Measurements from ENCODE around the gene HCN4. TPM values are rescaled to one million over a fixed set of nuclear protein-coding genes. Genes with fewer than 3 reads are reported as not detected.
"Not testable (repeated sequence)": the region's sequence is repeated elsewhere in the genome, so short reads cannot be mapped to it uniquely, and the experiment has no call there.

Gene HCN4
- total RNA-seq, 5 donors from 2014 or later (not counting 1 experiment from before 2014, with no cell fraction given) = not detected

DNA sequence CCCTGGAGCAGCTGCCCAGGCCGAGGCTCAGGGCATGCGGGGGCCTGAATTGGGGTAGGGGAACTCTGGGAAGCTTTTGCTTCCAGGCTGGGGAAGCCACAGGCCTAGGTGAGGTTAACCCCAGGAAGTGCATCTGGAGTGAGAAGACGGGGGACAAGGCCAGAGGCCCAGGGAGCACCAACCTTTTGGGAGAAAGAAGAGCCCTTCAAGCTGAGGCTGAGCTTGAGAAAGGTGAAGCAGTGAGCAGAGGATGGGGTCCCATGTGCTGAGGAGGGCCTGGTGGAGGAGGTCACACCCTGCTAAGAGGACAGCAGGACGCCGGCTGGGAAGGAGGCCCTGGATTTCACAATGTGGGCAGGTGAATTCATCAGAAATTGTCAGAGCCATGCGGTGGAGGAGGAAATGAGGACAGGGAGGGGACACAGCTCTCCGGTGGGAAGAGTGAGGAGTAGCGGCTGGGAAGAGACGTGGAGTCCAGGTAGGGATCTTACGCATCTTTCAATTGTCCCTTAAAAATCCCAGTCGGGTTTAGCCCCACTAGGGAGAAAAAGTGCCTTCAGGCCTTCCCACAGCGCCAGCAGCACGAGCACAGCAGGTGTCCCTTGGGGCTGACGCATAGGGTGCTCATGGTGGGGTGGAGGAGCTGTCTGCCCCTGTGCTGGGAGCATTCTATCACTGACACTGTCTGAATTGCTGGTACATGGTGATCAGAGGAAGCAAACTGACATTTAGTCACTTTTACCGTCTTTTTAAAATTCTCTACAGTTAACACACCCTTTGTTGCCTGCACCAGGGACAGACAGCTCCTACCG is 50.9 kb downstream of the HCN4 start:
- H3K4me1 ChIP-seq (ENCODE audit: control insufficient read depth in 1 of 2, extremely low read depth in 1 of 2, insufficient read depth in 2 of 2, low read length in 2 of 2) = no peaks in the 10 kb centered on the region
- DNase-seq (peak in 1 of 35 experiments; percentile 12), ATAC-seq (replicated peaks in 1 of 4) (no peak)
- ChIA-PET CTCF (no interaction called here), POLR2A (no interaction called here)
- peaks cover 0 to 37% of the 10 kb centered on the region in 2 experiments for H3K27me3 ChIP-seq (replicated peaks in 1 of 2; ENCODE audit: control insufficient read depth in 2 of 2, extremely low read depth in 1 of 2, insufficient read depth in 2 of 2, low read length in 1 of 2)
- 78% methylated on average over 14 of the region's 16 CpGs for WGBS (ENCODE audit: insufficient coverage)
- no peaks in the 10 kb centered on the region for H3K36me3 ChIP-seq (ENCODE audit: control insufficient read depth in 2 of 2, extremely low read depth in 1 of 2, insufficient read depth in 1 of 2, low read length in 1 of 2)
- H3K4me3 Mint-ChIP-seq = no peak overlapping the region
- no peaks in the 10 kb centered on the region for H3K9me3 ChIP-seq
- peaks cover 19 to 31% of the 10 kb centered on the region in 2 donors for H3K27me3 Mint-ChIP-seq
- no peaks in the 10 kb centered on the region for H3K4me1 Mint-ChIP-seq
- H3K9me3 Mint-ChIP-seq = no peaks in the 10 kb centered on the region
- no peak overlapping the region for H3K27ac Mint-ChIP-seq
- no peak overlapping the region for H3K4me3 ChIP-seq (ENCODE audit: control insufficient read depth in 1 of 2, extremely low read depth in 1 of 2, low read length in 1 of 2)
- no peak overlapping the region for H3K27ac ChIP-seq (ENCODE audit: low read length)
- H3K36me3 Mint-ChIP-seq = no peaks in the 10 kb centered on the region

- Histone ChIP-seq H3K27me3 (replicated peaks in 1 of 2; ENCODE audit: control insufficient read depth in 2 of 2, extremely low read depth in 1 of 2, insufficient read depth in 2 of 2, low read length in 1 of 2) (peaks cover 0 to 11% of the 10 kb centered on the region in 2 experiments), H3K4me3 (ENCODE audit: control insufficient read depth in 1 of 2, extremely low read depth in 1 of 2, low read length in 1 of 2) (no peak overlapping the region), H3K9me3 (no peaks in the 10 kb centered on the region), H3K36me3 (ENCODE audit: control insufficient read depth in 2 of 2, extremely low read depth in 1 of 2, insufficient read depth in 1 of 2, low read length in 1 of 2) (no peaks in the 10 kb centered on the region), H3K4me1 (ENCODE audit: control insufficient read depth in 1 of 2, extremely low read depth in 1 of 2, insufficient read depth in 2 of 2, low read length in 2 of 2) (no peaks in the 10 kb centered on the region), H3K27ac (ENCODE audit: low read length) (no peak overlapping the region)
- Mint-ChIP-seq H3K27ac (no peak overlapping the region), H3K4me3 (no peak overlapping the region), H3K9me3 (no peaks in the 10 kb centered on the region), H3K36me3 (no peaks in the 10 kb centered on the region), H3K27me3 (peaks cover 11 to 14% of the 10 kb centered on the region in 2 donors), H3K4me1 (no peaks in the 10 kb centered on the region)
- no CpG with 5 or more reads among the region's 2 CpGs for WGBS (ENCODE audit: insufficient coverage)
- ATAC-seq (replicated peaks in 1 of 4) (no peak), DNase-seq (no peak)
- CTCF ChIA-PET = no interaction called here
- POLR2A ChIA-PET = no interaction called here
These were observed 54.9 kb downstream of the HCN4 start for GRCh38 chr15:73313861-73314260.

GRCh38 chr15:73308305-73308704 is 60.5 kb downstream of the HCN4 start:
- H3K27me3 ChIP-seq (replicated peaks in 1 of 2; ENCODE audit: control insufficient read depth in 2 of 2, extremely low read depth in 1 of 2, insufficient read depth in 2 of 2, low read length in 1 of 2) = peaks cover 0 to 3% of the 10 kb centered on the region in 2 experiments
- Mint-ChIP-seq H3K4me1 (peaks cover 0 to 4% (median 0%) of the 10 kb centered on the region in 3 donors), H3K36me3 (peaks cover 5% of the 10 kb centered on the region), H3K4me3 (no peak overlapping the region), H3K9me3 (no peaks in the 10 kb centered on the region), H3K27me3 (peaks cover 0 to 4% of the 10 kb centered on the region in 2 donors), H3K27ac (no peak overlapping the region)
- H3K4me3 ChIP-seq (ENCODE audit: control insufficient read depth in 1 of 2, extremely low read depth in 1 of 2, low read length in 1 of 2) = no peak overlapping the region
- ATAC-seq (replicated peaks in 1 of 4) (no peak), DNase-seq (no peak)
- H3K4me1 ChIP-seq (ENCODE audit: control insufficient read depth in 1 of 2, extremely low read depth in 1 of 2, insufficient read depth in 2 of 2, low read length in 2 of 2) = no peaks in the 10 kb centered on the region
- H3K36me3 ChIP-seq (ENCODE audit: control insufficient read depth in 2 of 2, extremely low read depth in 1 of 2, insufficient read depth in 1 of 2, low read length in 1 of 2) = no peaks in the 10 kb centered on the region
- 80% methylated on average over 8 of the region's 8 CpGs for WGBS (ENCODE audit: insufficient coverage)
- POLR2A ChIA-PET = no interaction called here
- no peak overlapping the region for H3K27ac ChIP-seq (ENCODE audit: low read length)
- CTCF ChIA-PET = no interaction called here
- no peaks in the 10 kb centered on the region for H3K9me3 ChIP-seq

DNA sequence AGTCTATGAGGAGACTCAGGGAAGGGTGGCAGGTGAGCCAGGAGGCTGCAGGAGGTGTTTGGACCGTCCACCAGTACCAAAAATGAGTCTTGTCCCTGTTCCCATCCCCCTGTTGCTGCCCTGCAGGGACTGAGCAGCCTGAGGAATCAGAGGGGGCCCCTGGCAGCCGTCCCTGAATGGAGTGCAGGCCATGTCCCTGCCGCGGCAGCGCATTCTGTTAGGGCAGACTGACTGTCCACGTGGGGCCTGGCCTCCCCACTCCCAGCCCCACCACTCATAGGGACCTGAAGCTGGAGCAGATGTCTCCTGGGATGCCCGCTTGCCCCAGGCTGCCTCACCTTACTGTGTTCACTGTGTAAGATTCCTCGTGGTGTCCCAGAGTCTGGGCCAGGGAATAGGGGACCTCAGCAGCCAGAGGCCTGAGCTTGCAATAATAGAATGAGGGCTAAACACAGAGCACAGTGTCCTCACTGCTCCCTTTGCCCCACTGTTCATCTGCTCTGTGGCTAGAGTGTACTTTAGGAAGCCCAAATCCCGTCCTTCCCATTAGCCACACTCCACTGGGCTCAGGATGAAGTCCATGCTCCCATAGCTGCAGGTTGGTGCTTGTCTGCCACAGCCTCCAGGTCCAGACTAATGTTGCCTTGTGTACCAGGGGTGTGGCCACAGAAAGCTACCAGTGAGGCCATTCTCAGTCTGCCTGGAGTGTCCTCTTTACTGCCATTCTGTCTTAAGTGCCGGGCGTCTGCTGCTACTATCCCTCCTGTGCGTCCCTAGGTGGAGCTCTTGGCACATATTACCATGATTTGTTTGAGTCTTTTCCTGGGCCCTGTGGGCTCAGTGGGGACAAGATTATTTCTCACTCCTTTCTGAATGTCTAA is 63.2 kb downstream of the HCN4 start:
- Histone ChIP-seq H3K27me3 (replicated peaks in 1 of 2; ENCODE audit: control insufficient read depth in 2 of 2, extremely low read depth in 1 of 2, insufficient read depth in 2 of 2, low read length in 1 of 2) (peaks cover 0 to 3% of the 10 kb centered on the region in 2 experiments), H3K27ac (ENCODE audit: low read length) (no peak overlapping the region), H3K9me3 (no peaks in the 10 kb centered on the region), H3K4me3 (ENCODE audit: control insufficient read depth in 1 of 2, extremely low read depth in 1 of 2, low read length in 1 of 2) (no peak overlapping the region), H3K36me3 (ENCODE audit: control insufficient read depth in 2 of 2, extremely low read depth in 1 of 2, insufficient read depth in 1 of 2, low read length in 1 of 2) (no peaks in the 10 kb centered on the region), H3K4me1 (ENCODE audit: control insufficient read depth in 1 of 2, extremely low read depth in 1 of 2, insufficient read depth in 2 of 2, low read length in 2 of 2) (no peaks in the 10 kb centered on the region)
- POLR2A ChIA-PET = no interaction called here
- H3K36me3 Mint-ChIP-seq = peaks cover 25% of the 10 kb centered on the region
- peaks cover 0 to 4% of the 10 kb centered on the region in 2 donors for H3K27me3 Mint-ChIP-seq
- peak in 1 of 35 experiments; percentile 47 for DNase-seq
- 57% methylated on average over 9 of the region's 12 CpGs for WGBS (ENCODE audit: insufficient coverage)
- ATAC-seq (replicated peaks in 1 of 4) = no peak
- H3K9me3 Mint-ChIP-seq = no peaks in the 10 kb centered on the region
- H3K4me3 Mint-ChIP-seq = no peak overlapping the region
- no peak overlapping the region for H3K27ac Mint-ChIP-seq
- CTCF ChIA-PET = no interaction called here
- H3K4me1 Mint-ChIP-seq = peaks cover 0 to 7% (median 2%) of the 10 kb centered on the region in 3 donors

DNA sequence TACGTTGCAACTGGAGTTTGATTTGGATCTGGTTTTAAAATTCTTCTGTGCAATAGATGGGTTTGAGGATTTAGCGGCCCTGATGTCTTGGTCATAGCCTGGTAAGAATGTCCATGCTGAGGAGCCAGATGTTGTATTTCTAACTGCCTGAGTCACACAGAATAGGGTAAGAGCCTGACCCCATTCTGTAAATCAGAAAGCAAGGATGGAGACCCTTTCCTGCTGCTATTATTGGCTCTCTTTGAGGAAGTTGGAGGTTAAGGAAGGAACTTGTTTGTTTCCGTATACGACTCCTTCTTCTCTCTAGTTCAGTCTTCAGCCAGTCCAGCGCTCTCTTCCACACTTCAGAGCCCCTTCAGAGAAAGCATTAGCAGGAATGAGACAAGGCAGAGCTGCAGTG is 65.1 kb downstream of the HCN4 start:
- ATAC-seq (replicated peaks in 1 of 4) (no peak), DNase-seq (no peak)
- H3K36me3 Mint-ChIP-seq = peaks cover 30% of the 10 kb centered on the region
- CTCF ChIA-PET = no interaction called here
- no peaks in the 10 kb centered on the region for H3K9me3 Mint-ChIP-seq
- Histone ChIP-seq H3K4me3 (ENCODE audit: control insufficient read depth in 1 of 2, extremely low read depth in 1 of 2, low read length in 1 of 2) (no peak overlapping the region), H3K27me3 (replicated peaks in 1 of 2; ENCODE audit: control insufficient read depth in 2 of 2, extremely low read depth in 1 of 2, insufficient read depth in 2 of 2, low read length in 1 of 2) (peaks cover 0 to 3% of the 10 kb centered on the region in 2 experiments), H3K27ac (ENCODE audit: low read length) (no peak overlapping the region), H3K4me1 (ENCODE audit: control insufficient read depth in 1 of 2, extremely low read depth in 1 of 2, insufficient read depth in 2 of 2, low read length in 2 of 2) (no peaks in the 10 kb centered on the region), H3K36me3 (ENCODE audit: control insufficient read depth in 2 of 2, extremely low read depth in 1 of 2, insufficient read depth in 1 of 2, low read length in 1 of 2) (no peaks in the 10 kb centered on the region), H3K9me3 (no peaks in the 10 kb centered on the region)
- POLR2A ChIA-PET = no interaction called here
- WGBS (ENCODE audit: insufficient coverage) = 80% methylated on average over 2 of the region's 5 CpGs
- peaks cover 0 to 7% (median 2%) of the 10 kb centered on the region in 3 donors for H3K4me1 Mint-ChIP-seq
- peaks cover 0 to under 1% of the 10 kb centered on the region in 2 donors for H3K27me3 Mint-ChIP-seq
- H3K4me3 Mint-ChIP-seq = no peak overlapping the region
- H3K27ac Mint-ChIP-seq = no peak overlapping the region

GRCh38 chr15:73300286-73300685 is 68.5 kb downstream of the HCN4 start:
- H3K4me3 ChIP-seq (ENCODE audit: control insufficient read depth in 1 of 2, extremely low read depth in 1 of 2, low read length in 1 of 2); H3K27ac ChIP-seq (ENCODE audit: low read length); H3K27me3 Mint-ChIP-seq; POLR2A ChIA-PET; DNase-seq; H3K9me3 ChIP-seq; H3K36me3 ChIP-seq (ENCODE audit: control insufficient read depth in 2 of 2, extremely low read depth in 1 of 2, insufficient read depth in 1 of 2, low read length in 1 of 2); H3K4me3 Mint-ChIP-seq; H3K9me3 Mint-ChIP-seq; H3K4me1 Mint-ChIP-seq; ATAC-seq (replicated peaks in 1 of 4); H3K4me1 ChIP-seq (ENCODE audit: control insufficient read depth in 1 of 2, extremely low read depth in 1 of 2, insufficient read depth in 2 of 2, low read length in 2 of 2); H3K27me3 ChIP-seq (replicated peaks in 1 of 2; ENCODE audit: control insufficient read depth in 2 of 2, extremely low read depth in 1 of 2, insufficient read depth in 2 of 2, low read length in 1 of 2); H3K27ac Mint-ChIP-seq: not testable (repeated sequence)
- CTCF ChIA-PET = interaction anchor here in 1 of 2 donors (0.7 kb wide), 1 partner anchor 18 kb away, joined by 3 read pairs; no protein-coding TSS in a partner anchor
- WGBS (ENCODE audit: insufficient coverage) = 92% methylated on average over 9 of the region's 11 CpGs
- peaks cover 36% of the 10 kb centered on the region for H3K36me3 Mint-ChIP-seq

All from T-cell (primary cell).